ENCODE measurements around the gene CDC42EP5. TPM values are rescaled to one million over a fixed set of nuclear protein-coding genes. Genes with fewer than 3 reads are reported as not detected.

The CDC42EP5 gene
- polyA plus RNA-seq, 1 of the 3 experiments (the other 2 are of a cell fraction) = 13.5 TPM

- Histone ChIP-seq H4K20me1 (ENCODE audit: insufficient read depth) (no peaks in the 10 kb centered on the region), H3K36me3 (replicated peaks in 1 of 2; ENCODE audit: control insufficient read depth in 1 of 2, insufficient read depth in 2 of 2, low read length in 1 of 2) (no peaks in the 10 kb centered on the region), H3K9me3 (no peaks in the 10 kb centered on the region), H3K4me2 (no peak overlapping the region; the same call in 1 of the 2 replicates), H3K9me2 (no peaks in the 10 kb centered on the region), H2AFZ (ENCODE audit: low read depth) (no peak overlapping the region), H3K27ac (ENCODE audit: low read depth in 2 of 2, low read length in 1 of 2) (no peak overlapping the region), H3K4me3 (ENCODE audit: low read depth in 2 of 2, low read length in 1 of 2) (no peak overlapping the region), H3F3A (replicated peaks; ENCODE audit: insufficient read depth) (peaks cover 5% of the 10 kb centered on the region), H3K9ac (no peak overlapping the region), H3K27me3 (ENCODE audit: insufficient read depth) (peaks cover 79% of the 10 kb centered on the region), H3K4me1 (ENCODE audit: control insufficient read depth in 1 of 2, insufficient read depth in 2 of 2, low read depth in 1 of 2, low read length in 1 of 2) (no peaks in the 10 kb centered on the region), H3K79me2 (ENCODE audit: insufficient read depth) (no peaks in the 10 kb centered on the region)
- POLR2A ChIA-PET = interaction anchor here (1.1 kb wide), 1 partner anchor 29 kb away, joined by 3 read pairs; the partner anchor contains the start of gene LENG8
- no peak for DNase-seq
- WGBS (ENCODE audit: low lambda C conversion rate) = 46% methylated on average over 7 of the region's 26 CpGs
- CTCF ChIA-PET = interaction anchor here (1.1 to 4.0 kb wide), 2 partner anchors 13 to 28 kb away, joined by 3 to 19 read pairs; no protein-coding TSS in a partner anchor
- no peak for TF ChIP-seq RXRA (IDR thresholded peaks at IDR 0.05; ENCODE audit: borderline replicate concordance, low read depth)
- no peak for TF ChIP-seq POLR2AphosphoS5 (IDR thresholded peaks at IDR 0.05; ENCODE audit: low read depth, low read length)
- TF ChIP-seq TCF12 (IDR thresholded peaks at IDR 0.05) = no peak
- no peak for TF ChIP-seq SMC3 (IDR thresholded peaks at IDR 0.05; ENCODE audit: low read depth, low read length)
- no peak for TF ChIP-seq PBX3 (IDR thresholded peaks at IDR 0.05)
- no peak for TF ChIP-seq CTCF (IDR thresholded peaks at IDR 0.05)
- no peak for TF ChIP-seq JUND (IDR thresholded peaks at IDR 0.05)
- TF ChIP-seq FOSL2 (IDR thresholded peaks at IDR 0.05; ENCODE audit: borderline replicate concordance, low read depth) = no peak
- no peak for TF ChIP-seq MEF2A (IDR thresholded peaks at IDR 0.05; ENCODE audit: borderline replicate concordance, low read depth)
- TF ChIP-seq NFIC (IDR thresholded peaks at IDR 0.05; ENCODE audit: borderline replicate concordance) = no peak
- TF ChIP-seq EZH2phosphoT487 (IDR thresholded peaks at IDR 0.05; ENCODE audit: borderline replicate concordance, low read depth) = no peak
- no peak for TF ChIP-seq FOXJ3 (CRISPR knock-in tag; IDR thresholded peaks at IDR 0.05)
- TF ChIP-seq ZBTB33 (IDR thresholded peaks at IDR 0.05; ENCODE audit: borderline replicate concordance, low read depth) = no peak
- no peak for TF ChIP-seq FOXM1 (IDR thresholded peaks at IDR 0.05; ENCODE audit: low read depth)
- TF ChIP-seq GABPA (IDR thresholded peaks at IDR 0.05; ENCODE audit: low read depth) = no peak
- TF ChIP-seq TAF1 (IDR thresholded peaks at IDR 0.05; ENCODE audit: borderline replicate concordance, low read depth, low read length) = no peak
- TF ChIP-seq RFX5 (IDR thresholded peaks at IDR 0.05; ENCODE audit: low read length) = no peak
- TF ChIP-seq EP300 (IDR thresholded peaks at IDR 0.05; ENCODE audit: borderline replicate concordance in 1 of 2, low read depth in 1 of 2, low read length in 1 of 2) = no peak
- no peak for TF ChIP-seq NRF1 (IDR thresholded peaks at IDR 0.05; ENCODE audit: low read depth, low read length)
These were observed 53.9 kb downstream of the CDC42EP5 start for GRCh38 chr19:54418930-54419800.
